GM12875 (cell line): ENCODE measurements around the gene APPL2.

Experiments
- H3K4me3 ChIP-seq: one replicate; pipeline ENCODE4 v1.5.1; 2011; ENCODE audit warnings: low read depth, low read length, control low read depth
- CTCF ChIP-seq: IDR thresholded peaks from 2 replicates; pipeline ENCODE4 v1.5.1; 2011; ENCODE audit warnings: low read depth, mild to moderate bottlenecking, control low read depth, inconsistent platforms, low read length, moderate library complexity, borderline replicate concordance; ENCODE audit not compliant: insufficient read depth

Gene APPL2

GRCh38 chr12:105138248-105138647 is 97.7 kb downstream of the APPL2 start:
- no peak overlapping the region for H3K4me3 ChIP-seq
- no peak for TF ChIP-seq CTCF
